ENCODE data around the gene IL1R2.

IL1R2 gene

DNA sequence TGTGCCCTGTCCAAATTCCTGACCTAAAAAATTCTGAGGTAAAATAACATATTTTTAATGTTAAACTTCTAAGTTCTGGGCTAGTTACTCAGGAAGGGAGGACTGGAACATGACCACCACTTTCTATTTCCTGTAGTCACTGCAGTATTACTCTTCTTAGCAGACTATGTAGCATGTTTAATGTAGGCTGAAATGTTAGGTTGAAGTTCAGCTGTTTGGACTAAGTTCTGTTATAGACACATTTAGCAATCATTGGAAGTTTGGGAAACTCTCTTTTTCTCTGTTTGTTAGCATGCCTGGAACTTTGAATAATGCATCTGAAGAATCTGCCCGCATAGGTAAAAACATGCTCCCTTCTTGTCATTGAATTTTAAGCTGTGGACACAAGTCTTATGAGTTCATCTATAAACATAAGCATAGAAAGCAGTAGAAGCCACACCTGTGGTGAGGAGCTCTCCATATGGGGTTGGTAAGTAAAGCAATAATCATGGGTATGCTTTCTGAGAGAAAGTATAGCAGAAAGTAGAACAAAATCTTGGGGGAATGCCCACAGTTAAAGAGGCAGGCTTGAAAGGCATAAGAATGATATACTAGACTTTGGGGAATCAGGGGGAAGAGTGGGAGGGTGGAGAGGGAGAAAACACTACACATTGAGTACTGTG, 52.6 kb downstream of the IL1R2 start:
- DNase-seq: no peak

DNA sequence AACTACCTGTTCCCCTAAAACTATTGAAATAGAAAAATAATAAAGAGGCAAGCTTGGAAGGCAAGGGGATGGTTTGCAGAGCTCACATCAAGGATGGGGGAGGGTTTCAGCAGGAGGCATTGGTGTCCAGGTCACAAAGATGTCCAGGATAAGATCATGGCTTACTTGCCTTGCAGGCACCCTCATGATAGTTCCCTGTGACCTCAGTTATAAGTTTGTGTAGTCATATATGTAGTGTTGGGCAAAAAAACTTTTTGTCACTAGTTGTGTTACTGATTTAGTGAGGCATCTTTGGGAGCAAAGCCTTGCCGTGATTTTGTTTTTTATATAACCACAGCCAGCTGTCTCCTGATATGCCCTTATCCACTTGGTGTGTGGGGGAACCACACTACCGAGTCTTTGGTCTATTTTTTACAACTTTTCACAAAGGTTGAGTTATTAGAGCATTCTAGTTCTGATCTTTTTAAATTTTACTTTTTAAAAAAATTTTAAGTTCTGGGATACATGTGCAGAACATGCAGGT, 53.3 kb downstream of the IL1R2 start:
- DNase-seq: no peak

DNA sequence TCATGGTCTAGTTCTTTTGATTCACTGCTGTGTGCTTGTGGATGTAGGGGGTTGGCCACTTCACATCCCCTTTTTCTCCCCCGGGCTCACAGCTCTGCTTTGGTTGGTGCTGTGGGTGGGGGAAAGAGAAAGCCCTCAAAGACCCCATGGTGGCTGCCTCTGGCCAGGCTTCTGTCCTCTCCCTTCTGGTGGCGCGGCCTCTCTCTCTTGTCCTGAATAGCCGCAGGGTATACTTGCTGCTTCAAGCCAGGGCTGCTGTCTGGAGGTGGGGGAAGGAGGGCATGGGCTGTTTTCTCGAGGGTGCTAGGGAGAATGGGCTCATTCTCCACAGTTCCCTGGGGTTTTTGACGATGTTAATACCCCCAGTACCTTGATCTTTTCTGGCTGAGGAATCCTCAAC, 53.9 kb downstream of the IL1R2 start:
- no peak for DNase-seq

DNA sequence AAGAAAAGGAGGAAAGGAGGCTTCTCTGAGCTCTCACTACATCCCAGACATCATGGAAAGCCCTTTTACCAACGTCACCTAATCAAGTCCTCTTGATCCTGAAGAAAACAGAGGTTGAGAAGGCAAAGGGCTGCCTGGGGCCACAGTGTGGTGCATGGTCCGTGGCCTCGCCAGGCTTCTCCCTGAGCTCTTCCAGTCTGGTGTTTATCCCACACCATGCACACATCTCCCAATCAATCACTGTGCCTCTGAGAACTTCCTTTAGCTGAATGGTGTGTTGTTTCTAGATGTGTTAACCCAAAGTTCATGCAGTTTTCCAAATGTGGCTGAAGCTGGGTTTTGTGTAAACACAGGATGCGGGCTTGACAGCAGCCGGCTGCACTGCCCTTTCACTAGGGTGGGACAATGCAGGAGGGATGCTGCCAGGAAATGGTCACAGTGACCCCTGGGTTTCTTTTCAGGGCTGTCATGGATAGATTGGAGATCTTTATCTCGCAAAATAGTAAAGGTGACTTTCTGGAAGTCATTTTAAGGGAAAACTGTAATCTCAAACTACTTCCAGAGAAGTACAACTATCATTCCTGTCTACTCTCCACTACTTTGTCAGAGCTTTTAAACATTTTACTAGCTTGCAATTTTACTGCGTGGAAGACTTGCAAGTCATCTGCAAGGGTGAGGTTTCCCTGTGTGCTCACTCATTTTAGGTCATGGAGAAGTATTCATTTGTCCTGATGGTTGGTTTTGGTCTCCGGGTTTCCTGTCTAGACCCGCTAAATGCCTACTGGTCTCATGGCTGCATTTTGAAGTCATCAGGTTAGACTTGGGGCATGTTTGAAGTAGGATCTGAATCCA, 54.6 kb downstream of the IL1R2 start:
- DNase-seq: no peak

DNA sequence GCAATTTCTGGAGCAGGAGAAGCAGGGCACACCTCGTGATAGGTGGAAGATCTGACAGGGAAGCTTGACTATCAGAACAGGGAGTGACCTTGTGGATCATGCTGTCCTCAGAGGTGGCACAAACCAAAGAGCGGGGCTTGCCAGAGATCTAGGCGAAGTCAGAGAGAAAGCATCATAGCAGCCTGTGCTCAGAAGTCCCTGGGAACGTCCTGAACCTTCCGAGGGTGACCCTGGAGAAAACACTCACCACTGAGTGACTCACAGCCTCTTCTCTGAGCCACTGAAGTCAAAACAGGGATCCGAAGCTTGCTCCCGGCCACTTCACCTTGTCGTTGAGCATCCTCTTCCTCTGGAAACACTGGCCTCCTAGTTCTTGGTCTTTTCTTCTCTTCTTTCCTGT, 56.7 kb downstream of the IL1R2 start:
- DNase-seq: no peak

DNA sequence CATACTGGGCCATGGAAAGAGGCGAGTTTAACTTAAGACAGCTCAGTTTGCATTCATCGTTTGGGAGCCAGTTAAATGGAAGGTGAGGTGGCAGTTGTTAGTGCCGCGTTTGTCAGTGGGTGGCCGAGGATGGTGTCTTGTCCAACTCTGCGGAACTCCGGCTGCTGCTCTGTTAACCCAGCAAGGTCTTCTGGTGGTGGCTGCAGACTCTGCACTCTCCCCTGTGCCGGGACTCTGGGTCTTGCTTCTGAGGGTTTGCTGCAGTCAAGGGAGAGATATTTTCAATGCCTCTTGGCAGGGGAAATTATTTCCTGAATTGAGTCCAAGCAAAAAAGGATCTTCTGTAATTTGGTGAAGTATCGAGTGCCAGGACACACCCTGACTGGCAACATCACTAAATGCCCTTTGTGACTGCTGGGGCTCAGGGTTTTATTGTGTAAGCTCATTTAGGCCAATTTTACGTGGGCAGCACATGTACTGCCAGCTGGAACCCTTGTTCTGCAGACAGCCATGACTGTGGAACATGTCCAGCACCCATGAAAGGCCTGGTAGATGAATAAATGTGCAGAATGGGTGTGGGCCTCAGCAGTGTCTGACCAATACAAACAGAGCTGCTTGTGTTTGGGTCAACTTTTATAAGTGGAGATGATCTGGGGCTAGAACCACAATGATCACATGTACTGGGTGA, 58.1 kb downstream of the IL1R2 start:
- no peak for DNase-seq

DNA sequence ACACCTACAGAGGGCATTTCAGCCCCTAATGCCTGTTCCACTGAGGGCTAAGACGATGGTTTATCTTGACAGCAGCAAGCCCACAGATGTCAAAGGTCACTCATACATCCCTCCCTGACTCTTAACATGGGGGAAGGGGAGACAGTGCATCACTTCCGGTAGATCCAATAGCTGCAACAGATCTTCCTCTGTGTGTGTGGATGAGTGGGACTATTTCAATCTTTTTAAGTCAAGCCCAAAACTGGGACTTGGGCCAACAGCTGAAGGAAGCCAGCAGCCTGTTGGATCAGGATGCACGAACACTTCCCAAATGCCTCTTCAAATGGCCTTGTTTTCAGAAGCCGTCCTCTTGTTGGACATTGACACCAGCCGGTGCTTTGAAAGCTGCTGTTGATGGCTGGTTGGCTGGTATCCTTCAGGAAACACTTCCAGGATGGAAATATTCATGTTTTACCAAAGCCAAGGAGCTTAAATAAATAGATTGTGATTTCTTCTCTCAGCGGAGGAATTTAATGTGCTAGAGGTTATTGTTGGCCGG, 59.2 kb downstream of the IL1R2 start:
- DNase-seq: peak; percentile 34

DNA sequence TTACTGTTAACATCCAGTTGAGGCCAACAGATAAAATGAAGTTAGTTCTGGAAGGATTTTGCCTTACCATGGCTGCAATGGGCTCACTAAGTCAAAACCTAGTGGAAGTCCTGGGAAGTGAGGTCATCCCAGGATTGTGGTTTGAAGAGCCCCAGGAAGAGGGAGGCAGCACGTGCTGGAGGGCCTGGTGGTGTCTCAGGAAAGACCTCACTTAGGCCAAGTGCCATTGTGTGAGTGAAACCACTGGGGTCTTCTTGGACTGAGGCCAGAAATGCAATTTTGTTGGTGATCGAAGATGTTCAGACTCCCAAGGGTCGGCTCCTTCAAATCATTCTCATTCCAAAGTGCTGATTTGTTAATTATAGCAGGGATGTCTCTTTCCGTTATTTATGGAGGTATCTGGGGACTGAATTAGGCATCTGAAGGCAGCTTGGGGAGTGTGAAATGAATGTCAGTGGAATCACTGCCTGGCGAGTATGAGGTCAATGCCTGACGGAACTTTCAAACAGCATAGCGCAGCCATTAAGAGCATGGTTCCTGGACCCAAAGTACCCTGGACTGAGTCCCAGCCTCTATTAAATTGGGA, 60.0 kb downstream of the IL1R2 start:
- peak; percentile 56 for DNase-seq

DNA sequence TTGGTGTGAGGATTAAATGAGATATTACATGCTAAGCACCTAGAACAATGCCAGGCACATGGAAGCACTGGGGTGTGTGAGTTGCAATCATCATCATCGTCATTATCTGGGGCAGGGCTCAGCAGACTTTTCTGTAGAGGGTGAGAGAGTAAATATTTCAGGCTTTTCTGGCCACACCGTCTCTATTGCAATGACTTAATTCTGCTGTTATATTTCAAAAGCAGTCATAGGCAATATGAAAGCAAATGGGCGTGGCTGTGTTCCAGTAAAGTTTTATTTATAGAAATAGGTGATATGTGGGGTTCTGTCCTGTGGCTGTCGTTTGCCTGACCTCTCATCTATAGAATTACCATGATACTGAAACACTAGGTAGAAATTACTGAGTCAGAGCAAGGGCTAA, 60.6 kb downstream of the IL1R2 start:
- DNase-seq: no peak

DNA sequence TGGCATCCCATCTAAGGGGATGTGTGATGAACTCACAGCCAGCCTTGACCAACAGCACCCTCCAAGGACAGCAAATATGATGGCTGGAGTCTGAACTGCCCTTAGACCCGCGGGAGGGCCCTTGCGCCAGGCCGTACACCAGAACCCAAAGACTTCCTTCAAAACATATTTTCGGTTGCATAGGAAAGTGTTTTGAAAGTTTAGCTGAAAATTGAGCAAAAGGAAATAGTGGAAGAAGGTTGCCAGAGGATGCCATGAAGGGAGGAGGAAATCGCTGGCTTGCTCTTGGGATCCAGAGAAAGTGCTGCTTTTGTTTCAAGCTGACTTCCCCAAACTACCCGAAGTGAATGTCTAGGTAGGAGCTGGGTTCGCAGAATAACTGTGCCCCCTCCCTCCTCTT, 61.3 kb downstream of the IL1R2 start:
- no peak for DNase-seq

DNA sequence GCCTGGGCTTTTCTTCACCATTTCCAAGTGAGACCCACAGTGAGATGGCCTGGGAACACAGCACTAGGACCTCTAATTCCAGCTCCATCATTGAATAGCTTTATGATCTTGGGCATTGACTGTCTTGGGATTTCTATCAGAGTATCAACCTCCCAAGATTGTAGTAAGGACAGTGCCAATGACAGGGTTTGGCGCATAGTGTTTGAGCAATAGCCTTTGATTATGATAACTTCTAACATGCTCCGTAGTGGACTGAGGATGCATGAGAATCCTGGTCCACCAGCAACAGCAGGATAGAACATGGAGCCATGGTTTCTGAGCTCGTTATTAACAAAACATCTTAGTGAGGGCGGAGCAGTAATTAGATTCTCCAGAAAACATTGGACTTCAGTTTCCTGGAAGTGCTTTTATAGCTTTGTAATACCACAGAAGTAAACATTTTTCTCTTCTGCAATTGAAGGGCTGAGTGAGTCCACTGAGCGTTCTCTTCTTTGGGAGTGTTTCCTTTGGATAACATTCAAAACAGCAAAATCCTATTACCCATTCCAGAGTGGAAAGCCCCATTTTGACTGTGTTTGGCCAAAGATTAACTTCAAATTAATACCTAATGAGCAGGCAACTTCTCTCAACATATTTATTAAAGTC, 63.7 kb downstream of the IL1R2 start:
- DNase-seq: no peak

DNA sequence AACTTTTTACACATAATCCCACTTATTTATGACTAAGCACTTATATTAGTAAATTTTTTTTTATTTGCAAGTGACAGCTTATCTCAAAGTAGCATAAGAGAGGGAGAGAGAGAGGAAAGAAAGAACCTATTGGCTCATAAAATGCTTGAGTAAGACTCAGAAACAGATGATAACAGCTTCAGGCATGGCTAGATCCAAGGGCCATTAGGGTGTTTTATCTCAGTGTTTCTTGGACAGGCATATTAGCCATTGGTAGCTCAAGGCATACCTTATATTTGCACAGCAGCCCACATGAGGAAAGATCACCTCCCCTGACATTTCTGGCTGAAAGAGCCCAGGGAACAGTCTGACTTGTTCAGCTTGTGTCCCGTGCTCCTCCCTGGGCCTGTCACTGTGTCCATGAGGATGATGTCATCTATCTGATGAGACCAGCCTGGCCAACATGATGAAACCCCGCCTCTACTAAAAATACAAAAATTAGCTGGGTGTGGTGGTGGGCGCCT, 64.4 kb downstream of the IL1R2 start:
- peak; percentile 24 for DNase-seq

DNA sequence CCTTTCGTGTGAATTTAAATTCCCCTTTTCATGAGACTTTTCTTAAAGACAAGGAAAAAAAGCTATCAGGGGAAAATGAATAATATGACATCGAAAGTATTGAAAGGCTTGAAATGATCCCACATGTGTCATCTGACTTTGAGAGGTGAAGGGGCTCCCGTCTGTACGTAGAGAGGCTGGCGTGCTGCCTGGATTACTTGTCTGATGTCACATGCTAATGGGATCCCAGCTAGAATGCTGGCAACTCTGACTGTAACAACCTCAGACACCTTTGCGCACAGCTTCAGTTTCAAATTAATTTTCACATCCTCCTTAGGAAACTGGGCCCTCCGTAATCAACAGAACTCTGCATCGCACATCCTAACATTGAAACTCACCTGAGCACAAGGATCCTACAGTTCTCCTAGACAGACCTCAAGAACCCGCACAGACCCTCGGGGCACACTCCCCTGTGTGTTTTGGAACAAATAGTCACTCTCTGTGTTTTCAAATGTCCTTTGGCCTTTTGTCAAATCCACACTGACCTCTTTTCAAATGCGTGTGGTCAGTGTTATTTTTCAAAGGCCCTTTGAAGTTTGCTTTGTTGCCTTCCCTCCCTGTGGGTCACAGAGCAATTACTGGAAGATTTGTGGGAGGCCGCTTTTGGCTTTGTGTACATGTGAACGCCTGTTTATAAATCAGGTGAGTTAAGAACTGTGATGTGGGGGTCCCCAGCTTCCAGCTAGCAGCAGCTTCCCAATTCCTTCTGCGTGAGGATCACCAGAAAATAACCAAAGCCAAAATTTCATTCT, 65.9 kb downstream of the IL1R2 start:
- no peak for DNase-seq

DNA sequence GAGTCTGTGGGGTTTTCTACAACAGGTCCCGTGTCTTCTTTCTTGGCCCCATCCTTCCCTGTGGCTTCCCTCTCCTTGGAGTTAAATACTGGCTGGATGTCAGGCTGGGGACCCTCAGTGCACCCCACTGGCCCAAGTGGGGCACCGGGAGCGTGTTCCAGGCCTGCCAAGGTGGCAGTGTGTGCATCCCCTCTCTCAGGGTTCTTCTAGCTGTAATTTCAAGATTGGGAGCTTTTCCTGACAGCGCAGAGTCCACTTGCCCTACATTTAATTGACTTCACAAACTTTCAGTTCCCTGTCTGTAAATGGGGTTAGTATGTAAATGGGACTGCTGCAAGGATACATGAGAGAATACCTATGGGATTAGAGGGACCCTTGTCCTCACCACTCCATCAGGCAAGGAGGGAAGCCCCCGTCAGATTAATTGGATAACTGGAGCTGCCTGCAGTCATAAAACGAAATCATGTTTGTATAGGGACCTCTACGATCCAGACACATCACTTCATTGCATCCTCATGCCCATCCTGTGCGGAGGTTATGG, 66.6 kb downstream of the IL1R2 start:
- no peak for DNase-seq

DNA sequence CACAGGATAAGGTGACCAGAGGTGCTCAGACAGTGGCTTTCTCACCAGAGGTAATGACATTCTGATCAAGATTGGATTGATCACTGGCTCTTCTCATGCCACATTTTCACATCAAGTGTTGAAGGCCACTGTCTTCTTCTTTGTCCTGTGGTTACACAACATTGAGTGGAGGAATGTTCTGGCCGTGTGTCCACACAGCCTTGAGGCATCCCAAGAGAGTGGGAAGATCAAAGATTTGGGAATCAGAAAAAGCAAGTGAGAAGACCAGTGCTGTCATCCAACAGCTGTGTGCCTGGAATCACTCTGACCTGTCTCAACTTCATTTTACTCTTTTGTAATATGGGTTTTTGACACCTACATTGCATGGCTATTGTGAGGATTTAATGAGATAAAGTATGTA, 67.4 kb downstream of the IL1R2 start:
- DNase-seq: no peak

DNA sequence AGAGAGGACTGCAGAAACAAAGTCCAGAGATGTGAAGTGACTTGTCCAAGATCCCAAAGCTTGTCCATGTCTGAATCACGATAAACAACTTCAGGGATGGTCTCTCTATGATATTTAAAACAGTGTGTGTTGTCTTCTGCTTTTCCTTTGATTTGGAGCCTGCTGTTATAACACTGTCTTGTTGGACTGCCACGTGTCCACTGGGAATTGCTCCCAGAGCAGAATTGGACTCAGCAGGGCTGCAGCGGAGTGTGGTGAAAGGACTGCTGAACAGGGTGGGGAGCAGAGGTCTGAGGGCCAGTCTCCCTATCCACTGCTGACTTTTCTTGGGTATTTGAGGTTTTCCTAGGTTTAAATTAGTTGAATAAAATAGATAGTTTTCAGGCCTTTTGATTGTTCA, 68.3 kb downstream of the IL1R2 start:
- no peak for DNase-seq

DNA sequence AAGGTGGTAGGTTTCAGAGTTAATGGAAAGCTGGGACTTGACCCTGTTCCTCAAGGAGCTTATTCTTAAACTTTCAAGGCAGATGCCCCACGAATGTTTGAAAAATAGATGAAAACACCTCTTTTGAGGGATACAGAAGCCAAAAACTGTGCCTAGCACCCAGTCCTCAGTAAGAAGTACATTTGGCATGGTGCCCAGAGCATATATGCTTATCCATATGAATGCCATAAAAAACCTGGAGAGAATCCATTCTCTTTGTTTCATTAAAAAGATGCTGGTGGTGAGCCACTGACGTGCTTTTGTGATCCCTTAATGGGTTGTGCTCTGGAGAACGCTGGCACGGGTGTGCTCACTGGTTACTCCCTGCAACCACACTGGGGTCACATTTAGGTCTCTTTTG, 69.0 kb downstream of the IL1R2 start:
- no peak for DNase-seq

DNA sequence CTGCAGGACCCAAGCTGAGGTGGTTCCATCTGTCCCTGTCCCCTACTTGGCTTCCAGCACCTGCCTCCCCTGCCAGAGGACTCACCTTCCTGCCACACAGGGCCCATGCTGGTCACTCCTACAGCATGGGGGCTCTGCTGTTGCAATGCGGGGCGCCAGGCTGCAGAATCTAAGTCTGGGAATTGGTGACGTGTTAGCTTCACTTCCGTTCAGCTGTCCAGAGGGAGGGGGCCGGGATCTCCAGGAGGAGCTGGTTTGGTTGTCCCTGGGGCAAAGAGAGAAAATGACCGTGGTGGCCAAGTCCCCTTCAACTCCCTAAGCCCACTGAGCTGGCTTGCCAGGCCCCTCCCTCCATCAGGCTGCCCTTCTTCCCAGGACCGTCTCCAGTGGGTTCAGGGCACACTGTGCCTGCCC, 69.5 kb downstream of the IL1R2 start:
- no peak for DNase-seq

DNA sequence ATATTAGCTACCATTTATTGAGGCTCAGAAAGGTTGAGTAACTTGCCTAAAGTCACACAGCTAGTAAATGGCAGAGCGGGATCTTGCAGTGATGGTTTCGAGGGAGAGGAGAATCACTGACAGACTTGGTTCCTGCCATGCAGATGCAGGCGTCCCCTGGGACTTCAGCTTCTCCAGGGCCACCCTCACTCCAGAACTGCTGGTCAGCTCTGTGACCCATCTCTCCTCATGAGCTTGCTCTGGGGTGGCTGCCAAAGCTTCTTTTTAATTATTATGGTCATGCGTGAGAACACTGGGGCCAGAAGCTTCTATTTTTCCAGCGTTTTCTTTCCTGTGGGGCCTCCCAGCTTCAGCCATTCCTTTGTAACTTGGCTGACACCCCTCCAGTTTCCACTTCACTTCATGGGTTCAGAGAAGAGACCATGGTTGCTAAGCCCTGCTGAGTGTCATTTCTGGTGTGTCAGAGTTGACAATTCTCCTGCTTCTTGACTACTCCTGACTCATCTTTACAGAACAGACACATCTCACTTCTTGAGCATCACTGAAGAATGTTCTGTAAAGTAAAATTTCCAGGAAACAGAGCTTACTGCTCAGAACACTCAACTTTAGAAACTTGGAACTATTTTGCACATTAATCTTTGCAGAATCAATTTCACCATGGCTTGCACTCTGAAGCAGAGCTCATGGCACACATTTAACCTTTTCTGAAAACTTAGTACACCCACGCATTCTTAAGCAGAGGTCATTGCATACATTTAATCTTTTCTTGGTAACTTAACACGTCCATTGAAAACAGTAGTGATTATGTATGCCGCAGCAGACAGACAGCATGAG, 70.4 kb downstream of the IL1R2 start:
- DNase-seq: no peak

DNA sequence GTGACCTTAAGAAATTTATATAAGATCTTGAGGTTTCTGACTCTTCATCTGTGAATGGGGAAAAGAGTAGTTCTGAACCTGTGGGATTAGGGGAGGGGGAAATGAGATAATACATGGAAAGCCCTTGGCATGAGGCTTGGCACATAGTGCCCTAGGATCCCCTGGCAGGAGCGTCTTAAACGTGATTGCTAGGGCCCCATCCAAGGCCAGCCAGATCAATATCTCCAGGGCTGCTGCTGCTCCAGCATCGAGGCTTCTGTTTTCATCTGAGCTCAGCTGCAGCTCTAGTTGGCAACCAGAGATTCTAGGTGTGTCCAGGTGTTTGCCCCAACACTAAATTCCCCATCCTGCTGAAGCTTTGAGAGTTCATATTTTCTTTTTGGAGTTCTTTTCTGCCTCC, 71.0 kb downstream of the IL1R2 start:
- no peak for DNase-seq

All from NCI-H226 (cell line).